ENCODE measurements around the gene NDUFA13.

NDUFA13 gene

GRCh38 chr19:19554074-19555023, 38.3 kb downstream of the NDUFA13 start:
- peak in 24 of 42 donors; percentile 20 to 80 (median 48) for DNase-seq
- intact Hi-C loops (cut with DNase I), result no loop called here

DNA sequence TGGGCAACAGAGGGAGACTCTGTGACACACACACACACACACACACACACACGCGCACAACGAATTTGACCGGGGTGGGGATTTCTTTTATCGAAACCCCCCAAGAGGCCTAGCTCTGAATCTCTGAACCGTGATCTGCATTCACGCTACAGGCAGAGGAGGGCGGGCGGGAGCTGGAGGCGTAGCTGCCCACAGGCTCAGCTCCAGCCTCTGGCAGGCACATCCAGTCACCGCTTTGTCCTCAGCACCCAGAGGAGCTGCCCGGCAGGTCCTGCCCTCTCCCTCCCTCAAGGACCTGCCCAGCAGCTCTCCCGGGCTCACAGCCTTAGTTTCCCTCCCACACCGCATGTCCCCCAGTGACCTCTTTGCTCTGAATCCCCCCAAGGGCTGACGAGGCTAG, 42.0 kb downstream of the NDUFA13 start:
- no peak for DNase-seq
- intact Hi-C loops (cut with DNase I), result no loop called here

- DNase-seq, result no peak
- intact Hi-C loops (cut with DNase I), result no loop called here
Observed at GRCh38 chr19:19558636-19559035, 42.6 kb downstream of the NDUFA13 start.

- DNase-seq, result no peak
- intact Hi-C loops (cut with DNase I), result no loop called here
Observed at GRCh38 chr19:19559931-19560330, 43.9 kb downstream of the NDUFA13 start.

DNA sequence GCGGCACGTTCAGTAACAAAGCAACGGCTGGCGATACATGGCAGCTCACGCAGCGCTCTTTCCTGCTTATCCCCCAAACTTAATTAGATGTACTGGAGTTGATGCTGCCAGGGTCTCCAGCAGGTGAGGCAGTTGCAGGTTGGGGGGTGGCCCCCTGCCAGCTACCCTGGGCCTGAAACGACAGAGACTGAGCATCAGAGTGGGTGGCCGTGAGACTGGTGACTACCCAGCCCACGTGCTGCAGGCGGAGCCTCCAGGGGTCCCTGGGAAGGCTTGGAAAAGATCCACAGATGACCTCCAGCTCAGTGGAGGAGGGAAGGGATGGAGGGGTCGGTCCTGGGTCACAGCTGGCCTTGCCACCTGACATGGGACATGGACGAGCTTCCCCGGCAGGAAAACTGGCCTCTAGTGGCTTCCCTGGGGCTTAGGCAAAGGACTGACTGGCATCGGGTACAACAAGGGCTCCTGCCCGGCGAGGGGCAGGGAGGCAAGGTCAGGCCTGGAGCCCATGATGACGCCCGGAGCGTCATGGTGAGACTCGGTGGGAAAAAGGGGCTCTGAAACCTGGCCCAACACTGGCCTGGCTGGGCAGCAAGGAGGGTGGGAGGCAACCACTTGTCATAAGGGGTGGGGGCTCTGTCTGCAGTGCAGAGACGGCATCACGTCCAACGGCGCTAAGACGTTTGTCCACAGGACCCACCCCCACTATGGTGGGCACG, 46.1 kb downstream of the NDUFA13 start:
- DNase-seq, result no peak

DNA sequence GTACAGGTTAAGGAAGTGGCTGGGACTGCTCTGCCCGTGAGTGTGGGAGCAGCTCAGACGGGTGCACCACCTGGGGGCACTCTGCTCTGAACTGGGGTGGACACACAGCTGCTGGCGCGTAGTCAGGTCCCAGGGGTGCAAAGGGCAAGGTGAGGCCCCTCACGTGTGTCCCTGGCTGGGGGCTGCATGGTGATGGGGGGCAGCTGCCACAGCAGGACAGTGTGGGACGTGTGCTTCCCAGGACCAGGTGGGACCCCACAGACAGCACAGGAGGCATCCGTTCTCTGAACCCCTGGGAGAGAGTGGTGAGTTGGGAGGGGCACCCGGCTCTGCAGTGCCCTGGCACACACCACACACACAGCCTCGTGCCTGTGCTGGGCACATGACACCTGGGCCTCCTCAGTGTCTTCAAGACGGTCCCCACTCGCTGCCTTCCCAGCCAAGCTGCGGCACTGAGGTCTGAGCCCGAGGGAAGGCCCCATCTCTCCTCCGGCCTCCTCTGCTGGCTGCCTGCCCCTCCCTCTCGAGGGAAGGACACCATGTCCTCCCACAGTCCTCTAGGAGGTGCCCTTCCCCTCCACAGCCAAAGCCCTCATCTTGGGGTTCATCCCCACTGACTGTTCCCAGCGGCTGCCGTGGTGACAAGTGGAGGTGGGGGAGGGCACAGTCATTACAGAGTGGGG, 46.8 kb downstream of the NDUFA13 start:
- intact Hi-C loops (cut with DNase I), result no loop called here
- no peak for DNase-seq

More for the DNA sequence above, 46.1 kb downstream of the NDUFA13 start:
- intact Hi-C loops (cut with DNase I), result no loop called here

DNA sequence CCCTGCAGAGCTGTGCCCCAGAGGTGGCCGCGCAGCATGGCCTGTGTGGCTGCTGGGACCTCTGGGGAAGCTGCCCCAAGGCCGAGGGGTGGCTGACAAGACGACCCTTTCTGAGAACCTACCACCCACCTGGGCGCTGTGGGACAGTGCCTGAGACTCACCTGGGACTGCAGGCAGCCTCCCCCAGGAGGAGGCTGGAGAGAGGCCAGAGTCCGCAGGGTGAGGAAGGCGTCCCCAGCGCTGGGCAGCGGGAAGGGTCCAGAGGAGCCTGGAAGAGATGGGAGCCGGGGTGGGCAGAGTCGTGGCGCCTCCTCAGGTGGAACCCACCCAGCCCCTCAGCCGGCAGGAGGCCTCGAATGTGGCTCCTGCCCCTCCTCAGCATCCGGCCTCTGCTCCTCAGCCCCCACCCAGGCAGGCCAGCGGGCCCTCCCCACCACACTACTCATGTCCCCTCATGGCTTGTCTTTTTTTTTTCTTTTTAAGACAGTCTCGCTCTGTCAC, 47.4 kb downstream of the NDUFA13 start:
- intact Hi-C loops (cut with DNase I), result no loop called here
- DNase-seq, result no peak

- intact Hi-C loops (cut with DNase I), result no loop called here
- DNase-seq, result no peak
Observed at GRCh38 chr19:19566306-19566705, 50.3 kb downstream of the NDUFA13 start.

- no peak for DNase-seq
- intact Hi-C loops (cut with DNase I), result no loop called here
Observed at GRCh38 chr19:19567391-19567790, 51.4 kb downstream of the NDUFA13 start.

- intact Hi-C loops (cut with DNase I), result no loop called here
- no peak for DNase-seq
Observed at GRCh38 chr19:19568802-19569756, 53.1 kb downstream of the NDUFA13 start.

- no peak for DNase-seq
- intact Hi-C loops (cut with DNase I), result no loop called here
Observed at GRCh38 chr19:19570571-19570970, 54.5 kb downstream of the NDUFA13 start.

DNA sequence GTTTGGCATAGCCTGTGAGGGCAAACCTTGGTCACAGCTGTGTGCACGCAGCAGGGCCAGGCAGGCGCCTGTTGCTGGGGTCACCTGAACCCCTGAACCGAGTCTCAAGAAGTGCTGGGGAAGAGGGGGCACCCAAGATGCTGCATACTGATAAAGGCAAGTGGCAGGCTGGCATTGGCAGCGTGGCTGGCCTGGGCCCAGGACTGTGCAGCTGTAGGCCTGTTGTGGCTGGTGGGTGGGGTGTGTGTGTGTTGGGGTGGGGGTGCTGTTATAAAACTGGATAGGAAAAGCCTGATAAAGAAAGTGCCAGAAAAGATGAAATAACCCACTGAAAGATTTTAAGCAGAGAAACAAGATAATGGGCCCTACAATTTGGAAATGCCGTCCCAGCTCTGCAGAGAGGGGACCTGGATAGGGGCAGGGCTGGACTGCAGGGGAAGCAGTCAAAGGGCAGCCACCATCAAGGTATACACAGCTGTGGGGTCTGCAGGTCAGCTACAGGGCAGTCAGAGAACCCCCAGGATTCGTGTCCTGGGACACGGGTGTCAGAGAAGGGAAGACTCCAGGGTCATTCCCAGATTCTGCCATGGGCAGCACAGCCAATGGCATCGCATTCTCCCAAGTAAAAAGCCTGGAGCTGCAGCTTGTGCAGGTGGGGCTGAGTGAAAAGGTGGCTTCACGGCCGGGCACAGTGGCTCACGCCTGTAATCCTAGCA, 55.2 kb downstream of the NDUFA13 start:
- intact Hi-C loops (cut with DNase I), result no loop called here
- DNase-seq, result no peak

DNA sequence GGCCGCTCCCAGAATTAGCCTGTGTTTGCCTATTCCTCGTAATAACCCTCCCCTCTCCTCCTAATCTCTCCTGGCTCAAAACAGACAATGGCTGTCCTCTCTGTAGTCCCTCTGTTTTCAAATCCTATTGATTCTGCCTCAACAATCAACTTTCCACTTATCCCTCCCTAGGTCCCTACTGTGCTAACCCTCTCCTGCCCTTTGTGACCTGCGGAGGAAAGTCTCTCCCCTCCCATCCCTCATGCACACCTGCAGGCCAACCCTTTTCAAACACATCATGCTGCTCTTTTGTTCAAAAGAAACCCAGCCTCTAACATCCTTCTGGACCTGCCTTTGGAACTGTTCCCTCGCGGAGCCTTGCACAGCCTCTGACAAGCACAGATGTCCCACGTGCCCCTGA, 59.4 kb downstream of the NDUFA13 start:
- intact Hi-C loops (cut with DNase I), result no loop called here
- no peak for DNase-seq
